GM21529 (cell line): Measurements from ENCODE around the gene SMIM43.
"Not testable (repeated sequence)": the region's sequence is repeated elsewhere in the genome, so short reads cannot be mapped to it uniquely, and the experiment has no call there.

Source experiments
- ATAC-seq: cut with Tn5 transposase; IDR thresholded peaks from one replicate; pipeline ENCODE4 v1.9.1; 2021; ENCODE audit not compliant: unreplicated experiment

The SMIM43 gene

DNA sequence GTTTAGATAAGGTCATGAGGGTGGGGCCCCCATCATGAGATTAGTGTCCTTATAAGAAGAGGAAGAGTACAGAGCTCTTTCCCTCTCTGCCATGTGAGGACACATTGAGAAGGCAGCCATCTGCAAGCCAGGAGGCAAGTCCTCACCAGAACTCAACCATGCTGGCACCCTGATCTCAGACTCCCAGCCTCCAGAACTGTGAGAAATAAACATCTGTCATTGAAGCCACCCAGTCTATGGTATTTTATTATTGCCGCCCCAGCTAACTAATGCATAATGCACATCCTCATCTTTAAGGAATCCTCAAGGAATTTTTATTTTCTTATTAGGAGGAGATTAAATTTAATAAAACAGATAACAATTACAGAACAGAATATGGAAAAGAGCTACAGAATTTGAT is 19.4 kb upstream of the SMIM43 start:
- ATAC-seq = no peak

- no peak for ATAC-seq
Observed at GRCh38 chr4:121783210-121783609, 18.2 kb upstream of the SMIM43 start.

- no peak for ATAC-seq
Observed at GRCh38 chr4:121778991-121779628, 14.1 kb upstream of the SMIM43 start.

- peak; percentile 76 for ATAC-seq
Observed at GRCh38 chr4:121777625-121778024, 12.7 kb upstream of the SMIM43 start.

DNA sequence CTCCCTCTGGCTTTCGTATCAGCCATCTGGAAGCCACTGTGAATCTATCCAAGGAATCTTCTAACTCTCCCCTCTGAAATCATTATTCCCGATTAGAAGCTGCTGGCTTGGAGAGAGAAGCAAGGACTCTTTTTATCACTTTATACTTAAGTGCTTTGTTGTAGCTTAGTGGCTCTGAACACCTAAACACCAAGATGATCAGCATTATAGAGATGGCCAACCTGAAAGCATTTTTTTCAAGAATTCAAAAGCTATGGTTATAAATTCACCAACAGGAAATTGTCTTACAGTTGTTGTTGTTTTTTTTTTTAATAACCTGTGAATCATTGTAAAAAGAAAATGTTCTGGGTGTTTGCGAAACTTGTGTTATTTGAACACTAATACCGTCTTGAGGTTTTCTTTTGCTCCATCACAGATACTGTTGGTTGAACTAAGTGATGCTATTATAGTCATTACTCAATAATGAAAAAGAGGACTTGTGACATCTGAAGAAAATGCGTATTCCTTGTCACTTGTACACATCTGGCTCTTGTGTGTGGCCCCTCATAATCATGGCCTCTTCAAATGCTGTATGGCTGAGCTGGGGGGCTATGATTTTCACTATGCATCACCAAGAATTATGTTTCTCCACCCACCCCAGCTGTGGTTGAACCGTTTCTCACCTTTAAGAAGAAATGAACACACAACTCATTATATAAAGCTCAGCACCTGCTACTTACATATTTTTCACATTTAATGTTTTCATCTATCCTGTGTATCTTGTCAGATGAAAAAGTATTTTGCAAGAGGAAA is 11.8 kb upstream of the SMIM43 start:
- no peak for ATAC-seq

DNA sequence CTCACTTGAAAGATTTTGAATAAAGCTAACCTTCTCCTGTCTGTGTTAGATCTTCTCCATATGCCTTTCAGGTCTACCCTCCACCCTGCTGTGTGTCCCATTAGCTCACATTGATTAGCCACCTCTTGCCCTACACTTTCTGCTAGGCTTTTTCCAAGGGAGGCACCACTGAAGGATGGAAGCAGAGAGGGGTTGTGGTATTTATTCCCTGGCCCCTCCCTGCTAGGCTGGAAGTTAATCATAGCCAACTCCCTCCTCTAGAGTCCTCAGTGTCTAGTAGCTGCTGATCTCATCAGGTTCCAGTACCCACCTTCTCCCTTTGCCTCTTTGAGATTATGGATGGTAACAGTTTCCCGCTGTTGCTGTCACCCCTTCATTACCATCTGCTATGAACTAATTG is 8.9 kb upstream of the SMIM43 start:
- ATAC-seq = no peak

- no peak for ATAC-seq
Observed at GRCh38 chr4:121771869-121772268, 6.9 kb upstream of the SMIM43 start.

GRCh38 chr4:121769341-121769740 is 4.4 kb upstream of the SMIM43 start:
- ATAC-seq = no peak

DNA sequence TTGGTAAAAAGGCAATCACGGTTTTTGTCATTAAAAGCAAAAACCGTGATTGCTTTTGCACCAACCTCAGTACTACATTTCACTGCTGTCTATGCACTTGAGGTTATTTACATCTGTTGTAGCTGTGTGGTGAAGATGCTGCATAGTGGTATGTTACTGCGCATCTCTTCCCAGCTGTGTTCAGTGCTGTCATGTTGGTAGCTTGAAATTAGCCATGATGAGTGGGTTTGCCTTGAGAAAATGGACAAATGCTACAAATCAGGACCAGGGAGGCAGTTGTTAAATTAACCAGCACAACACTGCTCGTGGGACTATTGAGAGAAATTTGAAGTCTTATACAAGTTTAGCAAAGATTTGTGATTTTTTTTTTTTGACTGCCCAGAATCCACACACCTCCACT is 2.2 kb upstream of the SMIM43 start:
- no peak for ATAC-seq

DNA sequence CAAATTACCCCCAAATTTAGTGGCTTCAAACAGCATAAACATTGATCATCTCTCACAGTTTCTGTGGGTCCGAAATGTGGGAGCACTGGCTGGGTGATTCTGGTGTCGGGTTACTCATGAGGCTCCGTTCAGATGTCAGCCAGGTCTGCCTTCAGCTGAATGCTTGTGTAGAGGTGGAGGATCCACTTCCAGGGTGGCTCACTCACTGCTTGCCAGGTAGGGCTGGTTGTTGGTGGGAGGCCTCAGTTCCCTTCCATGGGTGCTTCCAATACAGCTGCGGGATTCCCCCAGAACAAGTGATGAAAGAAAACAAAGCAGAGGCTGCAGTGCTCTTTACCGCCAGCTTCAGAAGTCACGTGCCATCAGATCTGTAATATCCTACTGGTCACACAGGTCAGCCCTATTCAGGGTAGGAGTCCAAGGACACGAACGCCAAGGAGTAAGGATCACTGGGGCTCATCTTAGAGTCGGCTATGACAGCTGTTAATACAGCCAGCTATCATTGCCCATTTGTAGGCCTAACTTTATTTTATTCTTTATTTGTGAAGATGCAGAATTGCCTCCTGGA is 1.1 kb upstream of the SMIM43 start:
- ATAC-seq = no peak

DNA sequence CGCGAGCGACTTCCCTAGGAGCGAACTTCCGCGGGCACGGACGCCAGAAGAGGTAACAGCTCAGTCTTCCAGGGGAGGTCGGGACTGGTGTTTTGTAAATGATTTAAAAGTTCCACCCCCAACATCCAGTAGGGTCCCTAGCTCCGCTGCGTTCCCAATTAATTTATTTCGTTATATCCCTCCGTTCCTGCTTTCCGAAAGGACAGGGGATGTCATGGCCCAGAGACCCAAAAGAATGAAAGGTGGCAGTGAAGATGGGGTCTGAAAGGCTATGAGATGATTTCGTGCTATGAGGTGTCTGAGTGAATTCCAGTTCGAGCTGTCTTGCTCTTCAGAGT is 373 bp upstream of the SMIM43 start:
- ATAC-seq = no peak

- ATAC-seq = no peak
Observed at GRCh38 chr4:121764303-121764701, 662 bp downstream of the SMIM43 start.

DNA sequence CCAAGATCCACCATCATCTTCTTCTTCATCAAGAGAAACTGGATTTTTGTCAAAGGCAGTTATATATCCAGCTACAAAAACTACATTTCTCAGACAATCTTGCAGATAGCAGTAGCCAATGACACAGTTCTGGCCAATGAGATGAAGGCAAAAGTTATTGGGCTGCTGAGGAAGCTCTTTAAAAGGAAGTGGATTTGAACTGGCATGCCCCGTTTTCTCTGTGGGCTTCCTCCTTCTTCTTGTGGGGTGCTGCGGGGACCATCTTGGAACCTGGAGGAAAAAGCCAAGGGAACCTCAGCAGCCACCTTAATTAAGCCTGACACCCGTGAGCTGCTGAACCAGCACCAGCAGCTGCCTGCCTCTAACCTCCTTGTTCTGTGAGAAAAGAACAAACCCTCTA is 4.8 kb downstream of the SMIM43 start:
- ATAC-seq = no peak

- ATAC-seq = no peak
Observed at GRCh38 chr4:121758925-121759568, 5.9 kb downstream of the SMIM43 start.

DNA sequence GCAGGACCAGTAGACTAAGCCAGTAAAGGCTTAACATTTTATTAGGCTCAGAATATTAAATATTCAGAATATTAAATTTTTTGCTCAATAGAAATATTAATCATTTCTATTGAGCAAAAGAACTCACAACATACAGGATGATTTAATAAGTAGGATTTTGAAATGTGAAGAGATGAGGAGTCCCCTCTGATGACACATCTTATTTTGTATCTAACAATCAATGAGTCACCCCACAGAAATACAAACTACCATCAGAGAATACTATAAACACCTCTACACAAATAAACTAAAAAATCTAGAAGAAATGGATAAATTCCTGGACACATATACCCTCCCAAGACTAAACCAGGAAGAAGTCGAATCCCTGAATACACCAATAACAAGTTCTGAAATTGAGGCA is 12.8 kb downstream of the SMIM43 start:
- not testable (repeated sequence) for ATAC-seq

DNA sequence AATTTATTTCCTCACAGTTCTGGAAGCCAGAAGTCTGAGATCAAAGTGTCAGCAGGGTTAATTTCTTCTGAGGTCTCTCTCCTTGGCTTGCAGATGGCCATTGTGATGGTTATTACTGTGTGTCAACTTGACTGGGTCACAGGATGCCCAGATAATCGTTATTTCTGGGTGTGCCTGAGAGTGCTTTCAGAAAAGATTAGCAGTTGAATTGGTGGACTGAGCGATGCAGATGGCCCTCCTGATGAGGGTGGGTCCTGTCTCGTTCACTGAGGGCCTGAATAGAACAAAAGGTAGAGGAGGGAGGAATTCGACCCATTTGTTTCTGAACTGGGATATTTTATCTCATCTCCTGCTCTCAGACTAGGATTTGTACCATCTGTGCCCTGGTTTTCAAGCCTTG is 15.7 kb downstream of the SMIM43 start:
- no peak for ATAC-seq

GRCh38 chr4:121742794-121743193 is 22.2 kb downstream of the SMIM43 start:
- no peak for ATAC-seq

- no peak for ATAC-seq
Observed at GRCh38 chr4:121741751-121742150, 23.2 kb downstream of the SMIM43 start.

DNA sequence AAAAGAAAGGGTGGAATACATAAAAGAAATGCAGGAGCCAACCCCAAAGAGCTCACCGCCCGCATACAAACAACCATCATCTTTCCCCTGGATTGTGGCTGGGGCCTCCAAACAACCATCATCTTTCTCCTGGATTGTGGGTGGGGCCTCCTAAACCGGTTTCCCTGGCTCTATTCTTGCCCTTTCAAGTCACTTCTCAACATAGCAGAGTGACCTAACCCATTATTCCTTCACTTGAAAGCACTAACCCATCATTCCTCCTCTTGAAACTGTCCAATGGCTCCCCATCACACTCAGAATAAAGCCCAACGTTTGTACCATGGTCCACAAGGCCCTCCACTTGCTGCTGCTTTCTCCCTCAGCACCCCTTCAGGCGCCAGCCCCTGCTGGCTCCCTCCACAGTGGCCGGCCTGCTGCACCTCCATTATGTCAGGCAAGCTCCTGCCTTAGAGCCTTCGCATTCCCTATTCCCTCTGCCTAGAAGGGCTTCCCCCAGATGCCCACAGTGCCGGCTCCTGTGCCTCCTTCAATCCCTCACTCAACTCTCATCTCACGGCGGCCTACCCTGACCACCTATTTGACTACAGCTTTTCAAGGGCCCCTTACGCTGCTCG is 24.1 kb downstream of the SMIM43 start:
- no peak for ATAC-seq

GRCh38 chr4:121739575-121739974 is 25.4 kb downstream of the SMIM43 start:
- ATAC-seq = no peak

DNA sequence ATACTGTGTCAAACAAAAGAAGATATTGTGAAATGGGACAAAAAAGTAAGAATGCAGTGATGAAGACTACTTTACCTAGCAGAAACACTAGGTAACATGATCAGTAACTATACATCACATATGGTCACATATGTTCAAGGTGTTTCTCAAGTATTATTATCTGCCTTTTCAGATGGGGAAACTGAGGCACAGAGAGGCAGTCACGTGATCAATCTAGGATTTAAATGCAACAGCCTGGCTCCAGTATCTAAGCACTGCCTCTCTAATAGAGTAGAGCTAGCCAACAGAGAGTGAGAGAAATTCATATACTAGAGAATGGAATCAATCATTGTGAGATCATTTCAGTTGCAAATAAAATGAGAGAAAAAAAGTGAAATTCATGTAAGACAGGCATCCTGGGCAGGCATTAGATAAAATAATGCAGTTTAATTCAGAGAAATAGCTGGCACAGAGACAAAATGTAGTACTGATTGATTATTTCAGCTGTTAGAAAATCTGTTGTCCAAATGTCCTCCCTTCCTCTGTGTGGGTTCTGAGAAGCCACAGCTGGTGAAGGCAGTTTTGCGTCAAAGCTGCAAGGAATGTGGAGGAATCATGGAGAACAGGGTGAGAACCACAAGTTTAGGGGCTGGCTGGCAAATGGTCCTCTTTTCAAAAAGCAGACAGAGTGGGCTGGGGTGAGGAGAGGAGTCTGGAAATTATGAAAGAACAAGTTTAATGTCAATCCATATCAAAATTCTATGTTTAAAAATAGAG is 26.0 kb downstream of the SMIM43 start:
- no peak for ATAC-seq
